Stimulated activated CD8-positive, alpha-beta memory T cell treated with anti-CD3 and anti-CD28 coated beads, Interleukin-2, amount 100 ng/mL, for 1 hour (primary cell): Measurements from ENCODE around the gene ANKRD11.
A peak's percentile ranks its signal among the peaks of the same experiment; 100 is the strongest.

ENCODE experiments used
- DNase-seq, 2 donors: peaks; one replicate each; pipeline ENCODE4 v3.0.0-alpha.2; 2020; ENCODE audit warnings: low read depth in 2 of 2

ANKRD11 gene

GRCh38 chr16:89241187-89242007 is 249.0 kb downstream of the ANKRD11 start:
- peak; percentile 44 to 57 for DNase-seq

- DNase-seq: no peak
Observed at GRCh38 chr16:89237733-89238132, 252.6 kb downstream of the ANKRD11 start.

- DNase-seq: no peak
Observed at GRCh38 chr16:89233678-89234490, 256.5 kb downstream of the ANKRD11 start.

GRCh38 chr16:89232107-89232506 is 258.3 kb downstream of the ANKRD11 start:
- DNase-seq: no peak

GRCh38 chr16:89230255-89230654 is 260.1 kb downstream of the ANKRD11 start:
- DNase-seq: no peak

- DNase-seq: no peak
Observed at GRCh38 chr16:89224665-89225064, 265.7 kb downstream of the ANKRD11 start.

GRCh38 chr16:89222931-89223330 is 267.4 kb downstream of the ANKRD11 start:
- DNase-seq: no peak

GRCh38 chr16:89221604-89222003 is 268.8 kb downstream of the ANKRD11 start:
- DNase-seq: no peak

- DNase-seq: no peak
Observed at GRCh38 chr16:89219365-89219764, 271.0 kb downstream of the ANKRD11 start.
